ENCODE results near the gene ZNF692.
A peak's percentile ranks its signal among the peaks of the same experiment; 100 is the strongest.
"Not testable (repeated sequence)": the region's sequence is repeated elsewhere in the genome, so short reads cannot be mapped to it uniquely, and the experiment has no call there.

Gene ZNF692, protein sequence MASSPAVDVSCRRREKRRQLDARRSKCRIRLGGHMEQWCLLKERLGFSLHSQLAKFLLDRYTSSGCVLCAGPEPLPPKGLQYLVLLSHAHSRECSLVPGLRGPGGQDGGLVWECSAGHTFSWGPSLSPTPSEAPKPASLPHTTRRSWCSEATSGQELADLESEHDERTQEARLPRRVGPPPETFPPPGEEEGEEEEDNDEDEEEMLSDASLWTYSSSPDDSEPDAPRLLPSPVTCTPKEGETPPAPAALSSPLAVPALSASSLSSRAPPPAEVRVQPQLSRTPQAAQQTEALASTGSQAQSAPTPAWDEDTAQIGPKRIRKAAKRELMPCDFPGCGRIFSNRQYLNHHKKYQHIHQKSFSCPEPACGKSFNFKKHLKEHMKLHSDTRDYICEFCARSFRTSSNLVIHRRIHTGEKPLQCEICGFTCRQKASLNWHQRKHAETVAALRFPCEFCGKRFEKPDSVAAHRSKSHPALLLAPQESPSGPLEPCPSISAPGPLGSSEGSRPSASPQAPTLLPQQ

DNA sequence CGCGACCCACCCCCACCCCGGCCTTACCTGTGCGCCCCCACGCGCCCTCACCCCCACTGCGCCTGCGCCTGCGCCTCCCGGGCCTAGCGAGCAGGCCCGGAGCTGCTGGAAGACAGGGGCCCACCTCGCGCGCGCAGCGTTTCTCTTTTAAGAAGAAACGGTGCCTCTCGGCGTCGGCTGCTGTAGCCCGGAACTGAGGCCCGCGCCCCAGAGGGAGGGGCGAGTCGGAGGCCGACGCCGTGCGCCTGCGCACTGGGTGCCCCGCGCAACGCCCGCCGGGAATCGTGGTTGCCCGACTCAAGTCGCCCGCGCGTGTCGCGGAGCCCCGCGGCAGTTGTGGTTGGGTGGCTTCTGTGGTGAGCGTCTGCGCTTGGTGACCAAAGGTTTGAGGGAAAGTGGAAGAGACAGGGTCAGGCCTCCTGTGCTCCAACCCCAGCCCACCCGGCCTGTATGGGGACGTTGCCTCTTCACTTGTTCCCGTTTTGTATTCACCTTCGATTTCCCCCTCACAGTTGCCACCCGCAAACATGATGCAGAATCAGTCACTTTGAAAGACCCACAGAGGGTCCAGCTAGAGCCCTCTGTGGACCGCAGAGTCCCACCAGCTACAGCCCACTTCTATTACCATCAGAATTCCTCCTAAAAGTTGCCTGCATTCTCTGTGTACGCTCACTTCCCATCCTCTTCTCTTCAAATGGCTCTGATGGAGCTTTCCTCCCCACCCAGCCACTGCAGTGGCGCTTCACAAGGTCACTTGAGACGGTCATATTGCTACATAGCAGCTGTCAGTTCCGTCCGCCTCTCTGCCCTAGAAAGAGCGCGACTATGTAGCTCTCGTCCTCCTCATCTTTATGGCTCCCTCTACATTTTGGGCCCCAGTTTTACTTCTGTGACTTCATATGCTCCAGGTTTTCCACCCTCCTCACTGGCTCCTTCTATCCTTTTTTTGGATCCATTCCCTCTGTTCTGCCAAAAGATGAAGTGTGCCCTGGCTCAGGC lies at the start of gene ZNF692:
TSS of gene ZNF692 (minus strand) at position 195 of the 999 bp plus-strand sequence. CDS start 776 bp downstream, outside the sequence.
- DNase-seq (ENCODE audit: low read depth in 3 of 3), result peak; percentile 91 to 97 (median 93)

GRCh38 chr1:248906753-248907661 lies 48.1 kb upstream of the ZNF692 start:
- no peak for DNase-seq (ENCODE audit: low read depth in 3 of 3)

GRCh38 chr1:248906009-248906752 lies 47.3 kb upstream of the ZNF692 start, which contains the start of gene PGBD2:
TSS of gene PGBD2 (plus strand) at chr1:248906235. CDS start at chr1:248913863, 7,628 bp downstream.
- DNase-seq (ENCODE audit: low read depth in 3 of 3), result peak; percentile 92 to 97 (median 96)

- DNase-seq (ENCODE audit: low read depth in 3 of 3), result peak in 1 of 3 donors; percentile 7
Observed at GRCh38 chr1:248905662-248906008, 46.8 kb upstream of the ZNF692 start.

- no peak for DNase-seq (ENCODE audit: low read depth in 3 of 3)
Observed at GRCh38 chr1:248904437-248905216, 45.7 kb upstream of the ZNF692 start.

GRCh38 chr1:248901578-248901977 lies 42.7 kb upstream of the ZNF692 start:
- no peak for DNase-seq (ENCODE audit: low read depth in 3 of 3)

- DNase-seq (ENCODE audit: low read depth in 3 of 3), result no peak
Observed at GRCh38 chr1:248900637-248901036, 41.8 kb upstream of the ZNF692 start.

DNA sequence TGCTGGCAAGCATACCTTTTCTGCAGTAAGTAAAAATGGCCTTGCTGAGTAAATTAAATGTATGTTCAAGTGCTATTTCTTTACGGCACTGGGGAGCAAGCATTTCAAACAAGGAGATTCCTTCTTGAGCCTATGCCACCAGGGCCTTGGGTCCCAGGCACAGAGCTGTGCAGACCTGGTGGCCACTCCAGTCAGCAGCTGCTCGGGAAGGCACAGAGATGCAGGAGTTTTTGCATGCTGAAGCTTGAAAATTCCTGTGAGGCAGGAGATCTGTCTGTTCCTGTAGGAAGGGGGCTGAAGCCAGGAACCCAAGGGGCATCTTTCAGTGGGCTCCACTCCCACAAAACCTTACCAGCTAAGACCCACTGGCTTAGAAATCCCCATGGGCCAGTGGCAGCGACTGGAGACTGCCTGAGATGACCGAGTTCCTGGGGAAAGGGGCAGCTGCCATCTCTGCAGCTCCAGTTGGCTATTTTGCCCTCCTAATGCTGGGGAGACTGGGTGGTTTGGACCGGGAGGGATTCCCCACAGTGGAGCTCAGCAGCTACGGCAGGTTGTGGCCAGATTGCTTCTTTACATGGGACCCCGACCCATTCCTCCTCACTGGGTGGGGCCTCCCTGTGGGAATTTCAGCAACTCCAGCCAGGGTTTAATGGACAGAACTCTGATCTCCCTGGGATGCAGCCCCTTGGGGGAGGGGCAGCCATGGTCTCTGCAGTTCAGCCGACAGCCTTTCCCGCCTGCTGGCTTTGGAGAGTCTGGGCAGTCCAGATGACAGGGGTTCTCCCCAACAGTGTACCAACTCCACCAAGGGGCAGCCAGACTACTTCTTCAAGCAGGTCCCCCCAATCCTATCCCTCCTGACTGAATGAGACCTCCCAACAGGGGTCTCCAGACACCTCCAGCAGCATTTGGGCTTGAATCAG lies 38.8 kb upstream of the ZNF692 start:
- DNase-seq (ENCODE audit: low read depth in 3 of 3), result no peak

GRCh38 chr1:248894837-248895236 lies 36.0 kb upstream of the ZNF692 start:
- no peak for DNase-seq (ENCODE audit: low read depth in 3 of 3)

- no peak for DNase-seq (ENCODE audit: low read depth in 3 of 3)
Observed at GRCh38 chr1:248892590-248892989, 33.7 kb upstream of the ZNF692 start.

GRCh38 chr1:248891758-248892157 lies 32.9 kb upstream of the ZNF692 start:
- no peak for DNase-seq (ENCODE audit: low read depth in 3 of 3)

DNA sequence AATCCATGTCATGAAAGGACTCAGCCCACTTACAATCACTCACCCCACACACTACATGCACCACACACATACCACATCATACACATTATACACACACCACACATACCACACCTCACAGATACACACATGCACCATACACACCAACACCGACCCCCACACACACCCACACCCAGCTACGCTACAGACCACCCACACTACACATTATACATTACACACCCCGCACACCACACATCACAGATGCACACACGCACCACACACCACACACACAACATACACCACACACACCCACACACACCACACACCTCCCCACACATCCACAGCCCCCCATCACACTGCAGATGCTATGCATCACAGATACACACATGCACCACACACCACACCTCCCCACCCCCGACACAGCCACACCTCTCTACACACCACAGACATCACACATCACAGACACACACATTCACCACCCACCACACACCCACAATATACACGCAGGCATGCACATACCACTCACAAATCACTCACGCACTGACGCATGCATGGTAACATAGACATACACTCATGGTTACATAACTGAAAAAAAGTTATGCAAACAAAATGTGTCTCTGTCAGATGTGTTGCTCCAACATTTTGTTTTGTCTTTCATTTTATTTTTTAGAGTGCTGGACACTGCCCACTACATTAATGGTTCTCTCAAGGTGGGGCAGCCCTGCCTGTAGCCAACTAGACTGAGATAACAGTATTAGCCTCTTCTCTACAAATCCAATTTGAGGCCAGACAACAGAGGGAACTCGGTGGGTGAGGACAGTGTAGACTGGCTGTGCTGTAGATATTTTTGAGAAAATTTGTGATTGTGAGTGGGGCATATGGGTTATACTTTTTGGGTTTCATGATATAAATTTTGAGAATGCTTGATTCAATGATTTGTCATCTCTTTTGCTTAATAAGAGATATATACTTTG lies 31.9 kb upstream of the ZNF692 start:
- DNase-seq (ENCODE audit: low read depth in 3 of 3), result no peak

DNA sequence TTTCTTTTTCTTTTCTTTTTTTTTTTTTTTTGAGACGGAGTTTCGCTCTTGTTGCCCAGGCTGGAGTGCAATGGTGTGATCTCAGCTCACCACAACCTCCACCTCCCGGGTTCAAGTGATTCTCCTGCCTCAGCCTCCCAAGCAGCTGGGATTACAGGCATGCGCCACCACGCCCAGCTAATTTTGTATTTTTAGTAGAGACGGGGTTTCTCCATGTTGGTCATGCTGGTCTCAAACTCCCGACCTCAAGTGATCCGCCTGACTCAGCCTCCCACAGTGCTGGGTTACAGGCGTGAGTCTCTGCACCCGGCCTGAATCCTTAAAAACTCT lies 31.0 kb upstream of the ZNF692 start:
- not testable (repeated sequence) for DNase-seq (ENCODE audit: low read depth in 3 of 3)

DNA sequence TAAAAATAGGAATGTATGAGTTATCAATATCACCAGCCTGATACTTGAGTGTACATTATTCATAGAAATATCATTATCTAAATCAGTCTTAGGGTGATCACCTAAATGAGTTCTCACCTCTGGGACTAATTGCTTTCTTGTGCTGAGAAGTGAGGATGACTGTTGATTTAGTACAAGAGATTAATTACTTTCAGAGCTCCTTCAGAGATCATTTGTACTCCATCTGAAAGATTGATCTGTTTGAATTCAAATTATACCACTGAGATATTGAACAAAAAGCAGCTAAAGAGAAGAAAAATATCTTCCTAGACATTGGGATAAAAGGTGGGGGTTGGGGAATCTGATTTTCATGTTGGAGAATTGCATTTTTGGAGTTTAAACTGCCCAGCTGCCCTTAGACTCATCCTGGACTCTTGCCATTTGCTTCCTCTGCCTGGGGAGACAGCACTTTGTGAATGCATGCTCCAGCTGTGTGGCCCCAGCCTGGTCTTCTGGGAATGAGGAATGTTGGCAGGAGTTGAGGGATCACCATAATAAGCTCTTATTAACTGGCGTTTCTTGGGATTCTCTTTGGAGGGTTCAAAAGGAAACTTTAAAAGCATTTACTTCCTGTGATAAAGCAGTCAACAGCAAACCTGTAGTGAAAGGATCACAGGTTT lies 27.5 kb upstream of the ZNF692 start:
- DNase-seq (ENCODE audit: low read depth in 3 of 3), result no peak

- DNase-seq (ENCODE audit: low read depth in 3 of 3), result no peak
Observed at GRCh38 chr1:248885646-248886045, 26.8 kb upstream of the ZNF692 start.

DNA sequence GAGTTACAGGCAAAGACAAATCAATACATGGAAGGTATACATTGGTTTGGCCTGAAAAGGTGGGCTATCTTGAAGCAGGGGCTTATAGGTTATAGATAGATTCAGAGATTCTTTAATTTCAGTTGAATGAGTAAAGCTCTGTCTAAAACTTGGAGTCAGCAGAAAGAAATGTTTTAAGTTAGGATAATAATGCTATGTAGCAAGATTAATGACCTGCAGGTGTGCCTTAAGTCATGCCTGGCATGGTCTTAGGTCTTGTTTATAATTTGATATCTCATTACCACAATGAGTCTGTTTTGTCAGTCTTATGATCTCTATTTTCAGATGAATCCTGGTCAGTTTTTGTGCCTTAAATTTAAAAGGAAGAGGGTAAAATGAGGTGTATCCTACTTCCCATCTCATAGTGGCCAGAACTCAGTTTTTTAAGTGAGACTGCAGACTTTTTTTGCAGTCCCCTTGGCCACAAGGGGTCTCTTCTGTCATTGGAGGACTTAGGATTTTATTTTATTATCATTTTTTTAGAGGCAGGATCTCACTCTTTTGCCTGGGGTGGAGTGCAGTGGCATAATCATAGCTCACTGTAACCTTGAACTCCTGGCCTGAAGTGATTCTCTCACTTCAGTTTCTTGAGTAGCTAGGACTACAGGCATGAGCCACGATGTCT lies 25.9 kb upstream of the ZNF692 start:
- DNase-seq (ENCODE audit: low read depth in 3 of 3), result no peak

All from stimulated activated CD4-positive, alpha-beta T cell treated with anti-CD3 and anti-CD28 coated beads, TNF-alpha, amount 100 ng/mL, for 48 hours (primary cell).